Panc1 (cell line): ENCODE data around the gene KRTAP4-1. TPM values are rescaled to one million over a fixed set of nuclear protein-coding genes. Genes with fewer than 3 reads are reported as not detected.

Source experiments
- ATAC-seq: fragments of 200-7000 bp; cut with Tn5 transposase; 2 replicates; pipeline ENCODE4 v1.9.1; 2020; ENCODE audit warnings: mild to moderate bottlenecking, moderate library complexity
- BruUV-seq: library from RNA; stranded (reverse); fragments of 400-500 nt; replicated peaks from 2 replicates; lab custom pipeline; 2021; lab: Mats Ljungman, UMichigan
- CTCF ChIA-PET: fragments of 300-600 bp; sonication (Branson Sonifier 250); formaldehyde crosslinking; loops from one replicate; lab custom pipeline; 2022; ENCODE audit warnings: antibody characterized with exemption; lab: Charles Lee
- POLR2A ChIA-PET: fragments of 300-600 bp; sonication (Branson Sonifier 250); formaldehyde crosslinking; loops from one replicate; lab custom pipeline; 2022; ENCODE audit warnings: antibody characterized with exemption; lab: Charles Lee
- DNase-seq: peaks from one replicate; pipeline ENCODE4 v3.0.0-alpha.2; 2010; ENCODE audit warnings: low read depth, low spot score
- H3K27ac ChIP-seq: 2 replicates; pipeline ENCODE4 v1.5.1; 2011; ENCODE audit warnings: mild to moderate bottlenecking, low read length, inconsistent platforms
- H3K27me3 ChIP-seq: fragments of 200-500 bp; sonication (Bioruptor generic); 2 replicates; pipeline ENCODE4 v1.6.0; 2014; ENCODE audit warnings: low read length, inconsistent platforms; ENCODE audit not compliant: control insufficient read depth, insufficient read depth
- H3K36me3 ChIP-seq: fragments of 200-500 bp; sonication (Bioruptor generic); 2 replicates; pipeline ENCODE4 v1.5.1; 2014; ENCODE audit warnings: inconsistent platforms, mild to moderate bottlenecking, low read length, moderate library complexity; ENCODE audit not compliant: control insufficient read depth, insufficient read depth
- H3K4me1 ChIP-seq: 2 replicates; pipeline ENCODE4 v1.5.1; 2011; ENCODE audit warnings: inconsistent platforms, mild to moderate bottlenecking, low read length, moderate library complexity; ENCODE audit not compliant: control insufficient read depth, insufficient read depth
- H3K4me3 ChIP-seq, 2 experiments: 2 replicates each; pipeline ENCODE4 v1.5.1; 2011 to 2012; ENCODE audit warnings: low read depth in 2 of 2, low read length in 2 of 2, mild to moderate bottlenecking in 2 of 2, inconsistent platforms in 1 of 2, moderate library complexity in 1 of 2
- H3K9me3 ChIP-seq: fragments of 200-500 bp; sonication (Bioruptor generic); 2 replicates; pipeline ENCODE4 v1.5.1; 2014; ENCODE audit warnings: low read depth, mild to moderate bottlenecking, inconsistent platforms, low read length, moderate library complexity; ENCODE audit not compliant: control insufficient read depth, insufficient read depth
- CTCF ChIP-seq: fragments of 450-650 bp; IDR thresholded peaks from 2 replicates; pipeline ENCODE4 v1.5.1; 2017; ENCODE audit warnings: mild to moderate bottlenecking
- POLR2AphosphoS5 ChIP-seq: IDR thresholded peaks from 2 replicates; pipeline ENCODE4 v1.6.1; 2012; ENCODE audit warnings: mild to moderate bottlenecking, low read depth, low read length, moderate library complexity
- REST ChIP-seq, 2 experiments: IDR thresholded peaks; 2 replicates each; pipeline ENCODE4 v1.6.1; 2011 to 2012; ENCODE audit warnings: low read depth in 2 of 2, control low read depth in 1 of 2, low read length in 1 of 2, mild to moderate bottlenecking in 1 of 2, moderate library complexity in 1 of 2; ENCODE audit not compliant: insufficient read depth in 1 of 2
- SIN3A ChIP-seq: IDR thresholded peaks from 2 replicates; pipeline ENCODE4 v1.6.1; 2012; ENCODE audit warnings: low read depth, mild to moderate bottlenecking, low read length, moderate library complexity, borderline replicate concordance; ENCODE audit not compliant: insufficient read depth
- TCF7L2 ChIP-seq: IDR thresholded peaks from 2 replicates; pipeline ENCODE4 v1.6.1; 2011; ENCODE audit warnings: mild to moderate bottlenecking, low read depth, low read length, inconsistent platforms
- in situ Hi-C: cut with HindIII; loops from 2 replicates; pipeline ENCODE4 v1.10.0; 2016; ENCODE audit warnings: low sequenced_read_pairs, low pct_unique_long_range_greater_than_20kb
- intact Hi-C: fragments of 100-400 bp; cut with micrococcal nuclease; formaldehyde crosslinking; loops from one replicate; pipeline ENCODE4 v1.10.0; 2022; ENCODE audit not compliant: unreplicated experiment
- total RNA-seq: library from RNA; stranded (reverse); gene quantifications from one replicate; pipeline ENCODE4 v1.2.1, GENCODE V29; 2021; ENCODE audit not compliant: unreplicated experiment

KRTAP4-1 gene
- total RNA-seq, 1 experiment from 2014 or later = not detected

GRCh38 chr17:41177727-41178271, 6.9 kb downstream of the KRTAP4-1 start, which contains the start of gene KRTAP4-2:
KRTAP4-2 (minus strand) TSS chr17:41178221; CDS start chr17:41178164, 57 bp downstream.
- Histone ChIP-seq H3K9me3 (no peaks in the 10 kb centered on the region), H3K27me3 (peaks cover 15% of the 10 kb centered on the region), H3K4me1 (no peaks in the 10 kb centered on the region), H3K27ac (no peak within 1 kb of the TSS), H3K36me3 (no peaks in the 10 kb centered on the region), H3K4me3 (no peak within 1 kb of the TSS)
- ChIA-PET POLR2A (no interaction called here), CTCF (no interaction called here)
- BruUV-seq = no TSS peak
- no peak for DNase-seq
- TF ChIP-seq POLR2AphosphoS5 (no peak), SIN3A (no peak), TCF7L2 (no peak), CTCF (no peak), REST (IDR thresholded peaks at IDR 0.05; ENCODE audit: insufficient read depth in 1 of 2, low read depth in 2 of 2, low read length in 1 of 2) (no peak)
- ATAC-seq = no peak
- in situ Hi-C loops = no loop called here
- intact Hi-C loops = no loop called here

GRCh38 chr17:41176744-41177387, 7.8 kb downstream of the KRTAP4-1 start:
- in situ Hi-C loops (no loop called here), intact Hi-C loops (no loop called here)

More at GRCh38 chr17:41176744-41177387, 7.8 kb downstream of the KRTAP4-1 start:
- Histone ChIP-seq H3K4me3 (no peak overlapping the region), H3K36me3 (no peaks in the 10 kb centered on the region), H3K27ac (no peak overlapping the region), H3K4me1 (no peaks in the 10 kb centered on the region), H3K9me3 (no peaks in the 10 kb centered on the region), H3K27me3 (peaks cover 15% of the 10 kb centered on the region)
- no peak for TF ChIP-seq CTCF
- TF ChIP-seq TCF7L2 = no peak
- no peak for TF ChIP-seq POLR2AphosphoS5
- TF ChIP-seq SIN3A = no peak
- no peak for TF ChIP-seq REST (IDR thresholded peaks at IDR 0.05; ENCODE audit: insufficient read depth in 1 of 2, low read depth in 2 of 2, low read length in 1 of 2)
- ChIA-PET POLR2A (no interaction called here), CTCF (no interaction called here)
- BruUV-seq = no TSS peak
- ATAC-seq (no peak), DNase-seq (no peak)
